Esophagus squamous epithelium (tissue), 5 donors: ENCODE results near the gene MAP2K5. TPM values are rescaled to one million over a fixed set of nuclear protein-coding genes. Genes with fewer than 3 reads are reported as not detected.
A peak's percentile ranks its signal among the peaks of the same experiment; 100 is the strongest.

Source experiments
- DNase-seq: peaks from one replicate; lab custom pipeline; 2025; lab: John Stamatoyannopoulos, UW
- H3K27ac ChIP-seq, 4 donors: fragments of 200-600 bp; sonication (generic); one replicate each; pipeline ENCODE4 v1.5.1; 2016 to 2019; ENCODE audit warnings: mild to moderate bottlenecking in 1 of 4
- H3K27me3 ChIP-seq, 4 donors: fragments of 200-600 bp; sonication (generic); 1 replicate in 3 of 4; 2 replicates in 1 of 4; pipeline versions ENCODE4 v1.5.1 to v1.6.0; 2017 to 2021; ENCODE audit warnings: antibody characterized with exemption in 1 of 4
- H3K36me3 ChIP-seq, 3 donors: fragments of 200-600 bp; sonication (generic); one replicate each; pipeline ENCODE4 v1.5.1; 2016 to 2019
- H3K4me1 ChIP-seq, 3 donors: fragments of 200-600 bp; sonication (generic); one replicate each; pipeline ENCODE4 v1.5.1; 2017 to 2019
- H3K4me3 ChIP-seq, 4 donors: fragments of 200-600 bp; sonication (generic); 1 replicate in 3 of 4; 2 replicates in 1 of 4; pipeline ENCODE4 v1.5.1; 2016 to 2019; ENCODE audit warnings: mild to moderate bottlenecking in 2 of 4, moderate library complexity in 1 of 4
- H3K9me3 ChIP-seq, 3 donors: fragments of 200-600 bp; sonication (generic); one replicate each; pipeline ENCODE4 v1.5.1; 2016 to 2019
- POLR2A ChIP-seq, 4 donors: fragments of 450-650 bp; IDR thresholded peaks; one replicate each; pipeline ENCODE4 v1.6.1; 2017; ENCODE audit warnings: antibody characterized with exemption in 4 of 4, mild to moderate bottlenecking in 4 of 4, moderate library complexity in 3 of 4
- WGBS, 2 donors: methylation state at CpG; one replicate each; pipeline ENCODE4 v1.1.5; 2018; 5-methylcytosine and 5-hydroxymethylcytosine counted together
- intact Hi-C: fragments of 100-400 bp; cut with DNase I; formaldehyde crosslinking; loops from one replicate; pipeline ENCODE4 v1.15.0; 2022
- total RNA-seq, 4 donors: library from RNA; depleted of rRNA; stranded (reverse); fragments of >200 nt; gene quantifications; one replicate each; pipeline ENCODE4 v1.1.0, GENCODE V29; 2016
- TF ChIP-seq, protein P1 (sequence below), 6 experiments: fragments of 450-650 bp in 4 of 6; fragments of 200-600 bp in 2 of 6; sonication (generic) in 2 of 6; IDR thresholded peaks; one replicate each; pipeline ENCODE4 v1.5.1; 2016 to 2019; ENCODE audit warnings: antibody characterized with exemption in 6 of 6, mild to moderate bottlenecking in 4 of 6, moderate library complexity in 4 of 6
- donor health status: DM: yes; HTN: yes; CAD: no.

Gene MAP2K5
- total RNA-seq, 4 donors from 2014 or later = 5.8 to 8.0 (median 7.0) TPM

DNA sequence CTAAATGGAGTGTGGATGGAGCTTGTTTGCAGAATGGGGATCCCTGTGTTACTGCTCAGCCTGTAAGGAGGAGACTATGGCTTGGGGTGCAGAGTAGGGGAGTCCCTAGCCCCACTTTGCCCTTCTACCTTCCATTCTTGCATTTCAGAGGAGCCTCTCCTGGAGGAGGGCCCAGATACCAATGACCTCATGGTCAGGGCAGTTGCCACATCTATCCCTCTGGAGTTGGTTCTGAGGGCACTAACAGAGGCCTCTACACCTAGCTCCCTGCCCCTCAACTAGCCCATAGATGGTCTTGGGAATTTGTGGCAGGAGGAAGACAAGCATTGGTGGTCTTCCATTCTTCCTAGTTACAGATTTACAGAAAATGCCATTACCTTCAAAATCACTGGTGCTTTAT, 288.9 kb downstream of the MAP2K5 start:
- no peak for TF ChIP-seq POLR2A (IDR thresholded peaks at IDR 0.05)
- TF ChIP-seq, protein P1, sequence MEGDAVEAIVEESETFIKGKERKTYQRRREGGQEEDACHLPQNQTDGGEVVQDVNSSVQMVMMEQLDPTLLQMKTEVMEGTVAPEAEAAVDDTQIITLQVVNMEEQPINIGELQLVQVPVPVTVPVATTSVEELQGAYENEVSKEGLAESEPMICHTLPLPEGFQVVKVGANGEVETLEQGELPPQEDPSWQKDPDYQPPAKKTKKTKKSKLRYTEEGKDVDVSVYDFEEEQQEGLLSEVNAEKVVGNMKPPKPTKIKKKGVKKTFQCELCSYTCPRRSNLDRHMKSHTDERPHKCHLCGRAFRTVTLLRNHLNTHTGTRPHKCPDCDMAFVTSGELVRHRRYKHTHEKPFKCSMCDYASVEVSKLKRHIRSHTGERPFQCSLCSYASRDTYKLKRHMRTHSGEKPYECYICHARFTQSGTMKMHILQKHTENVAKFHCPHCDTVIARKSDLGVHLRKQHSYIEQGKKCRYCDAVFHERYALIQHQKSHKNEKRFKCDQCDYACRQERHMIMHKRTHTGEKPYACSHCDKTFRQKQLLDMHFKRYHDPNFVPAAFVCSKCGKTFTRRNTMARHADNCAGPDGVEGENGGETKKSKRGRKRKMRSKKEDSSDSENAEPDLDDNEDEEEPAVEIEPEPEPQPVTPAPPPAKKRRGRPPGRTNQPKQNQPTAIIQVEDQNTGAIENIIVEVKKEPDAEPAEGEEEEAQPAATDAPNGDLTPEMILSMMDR (IDR thresholded peaks at IDR 0.05) = no peak
- H3K4me1 ChIP-seq = peaks cover 61 to 79% (median 69%) of the 10 kb centered on the region in 3 donors
- peaks cover 52 to 99% (median 71%) of the 10 kb centered on the region in 4 donors for H3K27me3 ChIP-seq
- H3K36me3 ChIP-seq = no peaks in the 10 kb centered on the region
- intact Hi-C loops = loop anchor here (10.0 kb wide), 1 partner anchor 887 kb away; no protein-coding TSS in a partner anchor
- H3K4me3 ChIP-seq = no peak overlapping the region
- DNase-seq = no peak
- H3K27ac ChIP-seq = no peak overlapping the region
- H3K9me3 ChIP-seq = no peaks in the 10 kb centered on the region

GRCh38 chr15:67832031-67832551, 289.6 kb downstream of the MAP2K5 start:
- Histone ChIP-seq H3K4me1 (peaks cover 57 to 74% (median 66%) of the 10 kb centered on the region in 3 donors), H3K9me3 (no peaks in the 10 kb centered on the region), H3K36me3 (no peaks in the 10 kb centered on the region), H3K27ac (no peak overlapping the region), H3K4me3 (no peak overlapping the region), H3K27me3 (peaks cover 45 to 92% (median 66%) of the 10 kb centered on the region in 4 donors)
- TF ChIP-seq, protein P1 (IDR thresholded peaks at IDR 0.05) = peak in 1 of 6 experiments; percentile 8
- no peak for TF ChIP-seq POLR2A (IDR thresholded peaks at IDR 0.05)
- DNase-seq = no peak
- intact Hi-C loops = loop anchor here (10.0 kb wide), 1 partner anchor 887 kb away; no protein-coding TSS in a partner anchor
- 65 to 77% methylated on average over 8 to 9 of the region's 9 CpGs for WGBS, 2 donors

DNA sequence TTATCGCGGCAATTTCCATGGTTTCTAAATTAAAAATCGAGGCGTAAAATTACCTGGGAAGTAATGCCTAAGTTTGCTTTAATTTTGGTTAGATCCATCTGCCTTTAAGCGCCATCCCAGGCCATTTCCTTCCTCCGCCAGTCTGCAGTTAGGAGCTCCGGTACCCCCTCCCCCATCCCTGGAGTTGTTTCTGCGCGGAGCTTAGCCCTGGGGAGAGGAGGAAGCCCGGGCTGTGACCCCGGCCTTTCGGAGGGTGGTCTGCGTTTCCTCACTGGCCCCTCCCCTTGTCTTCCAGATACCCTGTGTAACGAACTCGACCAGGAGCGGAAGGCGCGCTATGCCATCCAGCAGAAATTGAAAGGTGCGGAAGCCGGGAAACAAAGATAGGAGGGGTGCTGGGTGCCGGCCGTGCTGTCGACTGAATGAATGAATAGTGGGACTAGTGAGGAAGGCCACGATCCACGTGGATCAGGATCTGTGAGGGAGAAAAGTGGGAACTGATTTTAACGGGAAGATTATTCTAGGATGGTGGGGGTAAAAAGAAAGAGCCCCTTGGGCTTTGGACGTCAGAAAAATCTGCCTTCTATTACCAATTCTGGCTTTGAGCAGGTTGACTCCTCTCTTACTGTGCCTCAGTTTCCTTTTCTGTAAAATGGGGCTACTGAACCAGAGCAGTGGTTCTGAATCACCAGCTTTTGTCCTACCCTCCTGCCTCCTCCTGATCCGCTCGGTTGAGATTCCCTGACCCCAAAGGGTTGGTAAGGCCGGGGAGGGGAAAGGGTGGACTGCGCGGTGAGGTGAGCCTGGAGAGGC, 290.6 kb downstream of the MAP2K5 start:
- WGBS, 2 donors = 8 to 19% methylated on average over 18 to 30 of the region's 32 CpGs
- intact Hi-C loops = loop anchor here (10.0 kb wide), 1 partner anchor 888 kb away; no protein-coding TSS in a partner anchor

GRCh38 chr15:67833710-67834511, 291.4 kb downstream of the MAP2K5 start:
- WGBS, 2 donors = 1 to 3% methylated on average over 18 to 31 of the region's 44 CpGs
- Histone ChIP-seq H3K4me3 (peak overlapping the region; percentile 7 to 68 (median 46)), H3K36me3 (no peaks in the 10 kb centered on the region), H3K9me3 (no peaks in the 10 kb centered on the region), H3K27ac (no peak overlapping the region), H3K27me3 (peaks cover 28 to 80% (median 54%) of the 10 kb centered on the region in 4 donors), H3K4me1 (peaks cover 47 to 67% (median 52%) of the 10 kb centered on the region in 3 donors)
- no peak for DNase-seq
- TF ChIP-seq, protein P1 (IDR thresholded peaks at IDR 0.05) = peak; percentile 31 to 68 (median 50)
- TF ChIP-seq POLR2A (IDR thresholded peaks at IDR 0.05) = no peak
- intact Hi-C loops = loop anchor here (10.0 kb wide), 1 partner anchor 889 kb away; no protein-coding TSS in a partner anchor

More for the DNA sequence above, 290.6 kb downstream of the MAP2K5 start:
- TF ChIP-seq POLR2A (IDR thresholded peaks at IDR 0.05) = no peak
- TF ChIP-seq, protein P1 (IDR thresholded peaks at IDR 0.05) = no peak
- Histone ChIP-seq H3K27me3 (peaks cover 35 to 86% (median 61%) of the 10 kb centered on the region in 4 donors), H3K36me3 (no peaks in the 10 kb centered on the region), H3K27ac (no peak overlapping the region), H3K9me3 (no peaks in the 10 kb centered on the region), H3K4me1 (peaks cover 50 to 67% (median 56%) of the 10 kb centered on the region in 3 donors), H3K4me3 (peak overlapping the region in 2 of 4 donors; percentile 50 to 68)
- DNase-seq = no peak
